Measurements from ENCODE around the gene SAMD13.

SAMD13 gene

DNA sequence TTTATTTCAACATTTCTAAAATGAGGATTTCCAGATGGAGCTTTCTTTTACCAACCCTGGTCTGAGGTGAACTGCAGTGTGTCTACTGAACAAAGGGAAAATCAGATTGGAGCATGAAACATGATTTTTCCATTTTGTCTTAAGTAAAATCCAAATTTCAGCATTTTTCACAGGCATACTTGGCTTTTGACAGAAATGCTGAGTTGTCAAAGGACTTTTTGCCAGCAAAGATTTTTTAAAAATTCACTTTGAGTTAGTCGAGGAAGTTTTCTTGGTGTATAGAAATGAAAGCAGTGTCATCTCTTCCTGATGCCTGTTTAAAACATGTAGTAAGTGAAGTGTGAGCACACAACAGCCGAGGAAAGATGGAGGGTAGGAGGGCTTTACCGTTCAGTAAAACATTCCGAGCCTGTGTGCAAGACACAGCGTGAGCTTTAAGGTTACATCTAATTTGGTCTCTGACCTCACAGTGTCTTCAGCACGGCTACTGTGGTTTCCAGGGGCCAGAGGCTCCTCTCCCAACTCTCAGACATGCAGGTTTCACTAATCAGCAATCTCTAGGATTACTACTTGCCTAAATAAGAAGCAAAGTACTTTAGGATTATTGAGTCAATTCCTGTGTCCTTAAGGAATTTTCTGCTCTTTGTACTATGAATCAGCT is 45.9 kb downstream of the SAMD13 start:
- DNase-seq = no peak

- DNase-seq = no peak
Measured at GRCh38 chr1:84347932-84348555, 46.5 kb downstream of the SAMD13 start.

- no peak for DNase-seq
Measured at GRCh38 chr1:84348759-84349158, 47.3 kb downstream of the SAMD13 start.

DNA sequence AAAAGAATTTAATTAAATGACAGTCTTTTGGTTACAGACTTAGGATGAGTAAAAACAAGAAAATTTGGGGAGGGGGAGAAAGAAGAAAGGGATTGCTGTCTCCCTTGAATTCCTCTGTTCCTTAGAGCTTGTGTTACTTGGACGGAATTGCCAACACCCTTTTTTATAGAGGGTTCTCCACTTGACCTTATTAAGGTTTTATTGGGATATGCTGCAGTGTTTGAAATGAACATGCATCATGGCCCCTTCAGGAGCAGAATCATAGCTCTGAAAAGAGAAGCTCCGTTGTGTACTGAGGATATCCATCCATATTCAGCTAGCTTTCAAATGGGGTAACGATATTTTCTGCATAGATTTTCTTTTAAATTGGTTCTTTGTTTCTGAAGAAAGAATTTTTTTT is 48.6 kb downstream of the SAMD13 start:
- DNase-seq = no peak

DNA sequence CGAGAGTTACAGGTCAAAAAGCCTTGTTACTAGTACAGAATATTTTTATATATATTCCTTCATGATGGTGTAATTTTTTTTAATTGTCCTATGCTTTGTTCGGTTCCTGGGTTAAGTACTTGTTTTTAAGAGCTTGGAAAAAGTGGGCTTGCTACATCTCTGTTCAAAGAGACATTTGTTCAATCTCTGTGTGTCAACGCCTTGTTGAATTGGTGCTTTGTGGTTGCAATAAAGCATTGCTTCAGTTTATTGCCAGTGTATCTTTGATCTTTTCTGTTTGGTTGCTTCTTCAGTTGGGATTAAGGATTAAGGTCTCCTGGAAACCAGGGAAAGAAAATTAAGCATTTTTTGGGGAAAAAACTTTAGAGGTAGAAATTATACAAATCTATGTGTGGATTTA is 49.0 kb downstream of the SAMD13 start:
- no peak for DNase-seq

DNA sequence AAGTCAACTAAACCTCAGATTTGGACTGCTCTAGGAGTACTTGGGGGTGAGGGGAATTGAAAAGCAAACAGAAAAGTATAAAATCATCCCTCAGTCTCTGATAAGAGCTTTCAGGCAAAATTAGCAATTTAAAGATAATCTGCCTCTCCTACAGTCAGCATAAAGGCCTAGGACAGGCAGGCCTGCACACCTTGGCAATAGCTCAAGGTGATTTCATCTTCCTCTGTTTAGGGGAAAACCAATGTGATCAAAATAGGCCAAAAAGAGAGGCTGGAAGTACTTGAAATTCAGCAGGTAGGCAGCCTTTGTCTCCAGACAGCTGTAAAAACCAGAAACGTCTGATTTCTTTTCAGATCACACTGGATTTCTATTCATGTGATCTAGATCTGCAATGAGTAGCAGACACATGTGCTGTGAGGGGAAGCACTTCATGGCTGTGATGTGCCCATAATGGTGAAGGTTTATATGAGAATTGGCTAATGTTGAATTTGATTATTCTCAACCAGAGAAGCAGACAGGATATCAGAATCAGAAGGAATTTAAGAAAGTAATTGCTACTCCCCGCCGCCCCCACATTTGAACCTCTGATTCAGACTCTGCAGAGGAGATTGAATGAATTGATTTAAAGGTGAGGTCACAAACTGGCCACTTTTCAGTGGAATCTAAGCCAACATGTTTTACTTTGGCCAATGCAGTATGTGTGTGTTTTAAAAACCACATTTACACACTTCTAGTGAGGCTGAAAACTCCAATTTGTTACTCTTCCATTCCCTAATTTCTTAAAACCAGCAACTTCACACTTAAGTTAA is 51.0 kb downstream of the SAMD13 start:
- DNase-seq = no peak

DNA sequence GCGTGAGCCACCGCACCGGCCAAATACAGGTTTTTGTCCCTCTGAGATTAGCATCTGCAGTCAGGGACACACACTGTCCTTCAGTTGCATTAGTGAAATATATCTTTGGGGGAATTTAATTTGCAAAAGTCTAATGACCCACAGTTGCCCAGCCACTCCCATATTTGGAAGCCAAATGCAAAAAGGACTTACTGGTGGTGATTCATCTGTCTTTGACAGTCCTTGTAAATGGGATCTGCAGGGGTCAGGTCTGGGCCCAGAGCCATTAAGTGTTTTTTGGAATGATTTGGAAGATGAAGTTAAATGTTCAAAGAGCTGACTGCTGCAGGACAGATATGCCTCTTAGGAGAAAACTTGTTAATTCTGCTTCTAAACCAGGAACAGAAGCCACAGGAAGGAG is 52.2 kb downstream of the SAMD13 start:
- DNase-seq = no peak

DNA sequence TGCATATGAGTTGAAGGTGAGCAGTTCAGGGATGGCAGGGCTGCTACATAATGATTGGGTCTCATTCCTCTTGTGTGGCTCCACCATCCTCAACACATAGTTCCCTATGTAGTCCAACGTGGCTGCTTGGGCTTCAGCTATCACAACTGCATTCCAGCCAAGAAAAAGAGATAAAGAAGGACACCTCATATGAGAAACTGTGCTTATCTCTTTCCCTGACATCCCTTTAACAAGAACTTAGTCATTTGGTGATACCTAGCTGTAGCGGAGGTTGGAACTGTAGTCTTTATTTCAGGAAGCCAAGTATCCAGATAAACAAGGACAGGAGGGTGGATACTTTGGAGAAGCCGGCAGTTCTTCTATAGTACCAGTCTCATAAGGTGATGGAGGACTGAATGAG is 54.0 kb downstream of the SAMD13 start:
- DNase-seq = no peak

DNA sequence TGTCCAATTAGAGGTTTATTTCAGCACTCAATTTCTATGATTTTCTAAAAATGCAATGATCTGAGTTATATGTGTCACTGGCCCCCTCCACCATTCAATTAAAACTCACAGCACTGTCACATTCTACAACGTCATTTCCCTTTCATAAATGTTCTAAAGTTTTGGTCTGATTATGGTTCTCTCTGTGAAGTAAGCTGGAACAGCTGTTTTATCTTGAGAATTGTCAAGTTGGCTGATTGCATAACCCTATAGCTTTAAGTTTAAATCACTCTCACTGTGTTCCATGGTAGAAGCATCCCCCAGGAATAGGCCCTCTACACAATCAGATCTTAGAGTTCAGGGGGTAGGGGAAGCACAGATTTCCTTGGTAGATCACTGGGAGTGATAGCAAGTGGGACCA is 55.4 kb downstream of the SAMD13 start:
- DNase-seq = no peak

DNA sequence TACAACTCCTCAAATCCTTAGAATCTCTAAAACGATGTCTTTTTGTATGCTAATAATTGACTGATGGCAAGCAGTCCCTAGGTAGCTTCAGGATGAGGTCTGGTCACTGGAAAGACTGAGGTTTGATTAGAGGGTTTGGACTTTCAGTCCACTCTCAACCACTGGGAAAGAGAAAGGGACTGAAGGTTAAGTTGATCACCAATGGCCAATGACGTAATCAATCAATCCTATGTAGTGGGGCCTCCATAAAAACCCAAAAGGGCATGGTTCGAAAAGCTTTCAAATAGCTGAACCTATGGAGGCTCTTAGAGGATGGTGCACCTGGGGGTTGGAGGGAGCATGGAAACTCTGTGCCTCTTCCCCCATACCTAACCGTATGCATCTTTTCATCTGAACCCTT is 57.2 kb downstream of the SAMD13 start:
- DNase-seq = no peak

- DNase-seq = no peak
Measured at GRCh38 chr1:84360316-84360715, 58.8 kb downstream of the SAMD13 start.

GRCh38 chr1:84361796-84362195 is 60.3 kb downstream of the SAMD13 start:
- DNase-seq = no peak

- DNase-seq = no peak
Measured at GRCh38 chr1:84363019-84363418, 61.5 kb downstream of the SAMD13 start.

GRCh38 chr1:84363622-84364021 is 62.1 kb downstream of the SAMD13 start:
- DNase-seq = no peak

DNA sequence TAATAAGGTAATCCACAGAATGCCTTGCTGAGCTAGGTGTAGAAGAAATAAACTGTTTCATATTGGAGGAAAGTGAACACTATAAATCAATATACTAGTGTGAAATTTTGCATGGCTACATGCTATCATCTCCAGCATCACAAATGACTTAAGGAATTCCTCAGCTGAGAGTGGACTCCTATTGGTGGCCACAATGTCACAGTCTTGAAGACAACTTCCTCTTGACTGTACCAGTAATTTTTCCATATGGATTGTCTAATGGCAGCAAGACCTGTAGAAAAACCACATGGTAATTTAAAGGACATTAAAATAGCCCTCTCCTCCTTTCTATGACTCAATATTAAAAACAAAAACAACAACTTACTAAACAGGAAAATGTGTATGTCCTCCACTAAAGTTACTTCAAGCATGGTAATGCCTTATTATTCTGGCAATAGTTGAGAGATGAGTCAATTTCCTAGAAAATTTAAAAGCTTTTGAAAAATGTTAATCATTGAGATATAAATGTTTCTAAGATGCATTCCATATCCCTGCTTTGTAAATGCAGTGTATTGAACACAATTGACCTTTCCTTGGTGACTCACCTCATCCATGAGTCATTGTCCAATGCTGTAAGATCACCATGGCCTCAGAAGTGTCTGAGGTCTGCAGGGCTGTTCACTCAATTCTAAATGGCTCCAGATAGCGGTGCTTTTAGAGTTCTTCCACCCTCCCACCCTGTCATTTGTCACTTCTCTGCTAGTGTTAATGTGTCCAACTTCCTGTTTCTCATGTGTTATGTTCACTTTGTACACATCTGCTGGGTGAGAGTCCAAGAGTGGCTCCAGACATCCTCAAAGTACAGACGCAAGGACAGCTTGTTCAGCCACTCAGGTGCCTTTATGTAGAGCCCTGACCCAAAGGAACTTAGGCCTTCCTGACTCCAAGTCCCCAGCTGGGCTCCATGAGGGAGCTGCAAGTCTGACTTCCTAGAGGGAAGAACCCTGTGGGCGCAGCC is 64.0 kb downstream of the SAMD13 start:
- DNase-seq = peak in 1 of 2 experiments; percentile 38

DNA sequence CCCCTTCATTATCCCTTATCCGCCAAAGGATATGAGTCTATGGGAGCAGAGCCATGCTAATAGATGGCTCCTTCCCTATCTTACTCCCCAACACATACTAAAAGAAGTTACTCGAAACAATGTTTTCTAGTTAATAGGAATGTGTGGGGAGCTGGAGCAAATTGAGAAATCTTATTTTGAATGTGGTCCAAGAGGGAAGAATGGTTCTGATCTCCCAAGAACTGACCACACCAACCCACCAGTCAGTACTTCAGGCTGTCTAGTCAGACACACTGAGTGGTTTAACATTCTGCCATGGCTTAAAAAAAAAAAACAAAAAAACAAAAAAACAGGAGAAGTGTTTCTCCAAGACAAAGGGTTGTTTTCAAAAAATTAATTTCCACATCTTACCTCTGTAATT is 65.3 kb downstream of the SAMD13 start:
- DNase-seq = no peak

DNA sequence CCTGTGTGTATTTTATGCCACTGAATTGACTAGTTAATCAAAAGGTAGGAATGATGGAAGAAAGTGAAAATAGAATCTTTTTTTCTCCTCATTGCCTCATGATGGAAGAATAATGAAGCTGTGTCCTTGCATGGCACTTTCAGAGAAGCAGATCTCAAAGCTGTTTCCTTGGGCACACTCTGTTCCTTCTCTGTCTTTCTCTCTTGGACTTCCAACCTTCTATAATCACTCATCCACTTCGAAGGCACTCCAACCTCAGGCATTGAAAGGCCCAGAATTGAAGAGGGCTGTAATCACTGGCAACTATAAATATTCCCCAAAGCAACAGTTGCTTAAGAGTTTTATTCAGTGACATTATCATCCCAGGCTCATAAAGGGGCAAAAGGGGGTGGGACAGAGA is 65.7 kb downstream of the SAMD13 start:
- DNase-seq = no peak

GRCh38 chr1:84368441-84368840 is 66.9 kb downstream of the SAMD13 start:
- DNase-seq = no peak

DNA sequence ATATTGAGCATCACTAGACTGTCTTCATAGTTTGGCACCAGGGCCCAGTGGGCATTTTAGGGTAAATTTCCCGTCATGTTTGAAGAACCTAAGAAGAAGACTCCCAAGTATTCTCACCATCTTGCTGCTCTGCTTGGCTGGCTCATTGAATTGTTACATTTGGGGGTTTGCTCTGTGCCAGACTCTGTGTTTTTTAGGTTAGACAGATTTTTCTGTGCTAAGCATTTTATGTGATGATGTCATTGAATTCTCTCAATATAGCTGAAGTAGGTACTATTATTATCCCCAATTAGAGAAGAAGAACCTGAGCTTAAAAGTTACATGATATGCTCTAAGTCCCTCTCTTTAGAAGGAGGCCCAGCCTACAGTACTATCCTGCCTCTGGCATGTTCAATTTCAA is 68.8 kb downstream of the SAMD13 start:
- DNase-seq = no peak

- peak; percentile 78 to 83 for DNase-seq
Measured at GRCh38 chr1:84370831-84371394, 69.4 kb downstream of the SAMD13 start.

DNA sequence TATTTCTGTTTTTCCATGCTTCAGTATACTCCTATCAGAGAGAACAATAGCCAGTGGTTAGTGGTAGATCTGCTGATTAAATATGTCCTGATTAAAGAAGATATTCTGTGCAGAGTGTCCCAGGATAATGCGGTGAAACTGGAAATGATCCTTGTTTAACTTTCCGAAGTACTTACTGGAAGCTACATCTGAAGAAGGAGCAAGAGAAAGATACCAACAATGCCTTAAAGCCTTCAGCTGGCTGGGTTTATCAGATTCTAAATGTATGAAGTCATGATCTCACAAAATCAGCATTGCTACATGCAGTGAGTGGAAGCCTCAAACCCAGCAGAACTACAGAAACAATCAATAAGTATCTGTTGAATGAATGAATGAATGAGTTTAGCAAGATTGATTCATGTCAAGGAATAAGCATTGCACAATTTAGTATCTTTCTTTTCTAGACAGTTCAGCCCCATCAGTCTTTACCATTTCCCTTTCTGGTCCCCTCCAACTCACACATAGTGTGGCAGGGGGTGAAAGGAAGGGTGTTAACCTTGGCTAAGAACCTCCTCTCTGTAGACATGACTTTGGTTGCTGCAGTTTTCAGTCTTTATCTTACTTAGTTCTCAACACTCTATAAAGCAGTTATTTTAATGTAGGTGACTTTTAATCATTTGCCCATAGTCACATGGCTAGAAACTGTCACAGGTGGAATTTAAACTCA is 72.1 kb downstream of the SAMD13 start:
- no peak for DNase-seq
